DND-41 (cell line): ENCODE data around the gene GYPB.
"Not testable (repeated sequence)": the region's sequence is repeated elsewhere in the genome, so short reads cannot be mapped to it uniquely, and the experiment has no call there.

Source experiments
- CTCF ChIP-seq: IDR thresholded peaks from 2 replicates; pipeline ENCODE4 v1.5.1; 2012; ENCODE audit warnings: borderline replicate concordance, low read length, moderate library complexity, mild to moderate bottlenecking; ENCODE audit not compliant: poor library complexity, severe bottlenecking; ENCODE audit errors: extremely low read depth
- EZH2 ChIP-seq: IDR thresholded peaks from 3 replicates; pipeline ENCODE4 v1.6.1; 2012; ENCODE audit warnings: borderline replicate concordance, low read depth, mild to moderate bottlenecking, moderate library complexity, low read length, inconsistent platforms; ENCODE audit not compliant: severe bottlenecking

DNA sequence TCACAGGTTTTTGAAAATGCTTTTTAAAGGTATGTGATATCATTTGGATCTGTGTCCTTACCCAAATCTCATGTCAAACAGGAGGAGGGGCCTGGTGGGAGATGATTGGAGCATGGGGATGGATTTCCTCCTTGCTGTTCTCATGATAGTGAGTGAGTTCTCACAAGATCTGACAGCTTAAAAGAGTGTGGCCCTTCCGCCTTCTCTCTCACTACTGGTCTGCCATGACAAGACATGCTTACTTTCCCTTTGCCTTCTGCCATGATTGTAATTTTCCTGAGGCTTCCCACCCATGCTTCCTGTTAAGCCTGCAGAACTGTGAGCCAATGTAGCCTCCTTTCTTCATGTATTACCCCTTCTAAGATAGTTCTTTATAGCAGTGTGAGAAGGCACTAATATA lies 32.3 kb upstream of the GYPB start:
- TF ChIP-seq CTCF, EZH2: not testable (repeated sequence)
